Activated CD4-positive, alpha-beta T cell treated with anti-CD3 and anti-CD28 coated beads, Interleukin-2, amount 50 U/mL, for 4 hours (primary cell): ENCODE data around the gene KCND2.
"Not testable (repeated sequence)": the region's sequence is repeated elsewhere in the genome, so short reads cannot be mapped to it uniquely, and the experiment has no call there.

Source experiments
- DNase-seq, 2 experiments: peaks; one replicate each; pipeline ENCODE4 v3.0.0-alpha.2; 2020

Gene KCND2

GRCh38 chr7:120272701-120273475, at the start of gene KCND2:
KCND2 (plus strand) TSS chr7:120273175.
- DNase-seq = no peak

GRCh38 chr7:120226188-120226587, 46.8 kb upstream of the KCND2 start:
- no peak for DNase-seq

- DNase-seq = no peak
These were observed 45.7 kb upstream of the KCND2 start for GRCh38 chr7:120227255-120227654.

GRCh38 chr7:120229084-120229483, 43.9 kb upstream of the KCND2 start:
- DNase-seq = no peak

- no peak for DNase-seq
These were observed 39.6 kb upstream of the KCND2 start for GRCh38 chr7:120233338-120233737.

GRCh38 chr7:120240350-120240749, 32.6 kb upstream of the KCND2 start:
- DNase-seq = not testable (repeated sequence)

GRCh38 chr7:120241973-120242372, 31.0 kb upstream of the KCND2 start:
- DNase-seq = no peak

- no peak for DNase-seq
These were observed 18.1 kb upstream of the KCND2 start for GRCh38 chr7:120254845-120255244.

- no peak for DNase-seq
These were observed 16.5 kb upstream of the KCND2 start for GRCh38 chr7:120256344-120257070.

GRCh38 chr7:120259386-120259785, 13.6 kb upstream of the KCND2 start:
- DNase-seq = no peak

- no peak for DNase-seq
These were observed 12.9 kb upstream of the KCND2 start for GRCh38 chr7:120260111-120260510.

GRCh38 chr7:120272261-120272660, 714 bp upstream of the KCND2 start:
- no peak for DNase-seq

- no peak for DNase-seq
These were observed 551 bp downstream of the KCND2 start for GRCh38 chr7:120273476-120273975.

GRCh38 chr7:120274482-120274881, 1.5 kb downstream of the KCND2 start:
- no peak for DNase-seq

- no peak for DNase-seq
These were observed 1.9 kb downstream of the KCND2 start for GRCh38 chr7:120274899-120275298.

- no peak for DNase-seq
These were observed 3.7 kb downstream of the KCND2 start for GRCh38 chr7:120276720-120277119.

- no peak for DNase-seq
These were observed 5.8 kb downstream of the KCND2 start for GRCh38 chr7:120278773-120279172.

- no peak for DNase-seq
These were observed 7.8 kb downstream of the KCND2 start for GRCh38 chr7:120280743-120281142.

- no peak for DNase-seq
These were observed 20.1 kb downstream of the KCND2 start for GRCh38 chr7:120293027-120293426.

GRCh38 chr7:120302190-120302589, 29.2 kb downstream of the KCND2 start:
- DNase-seq = no peak

- no peak for DNase-seq
These were observed 30.1 kb downstream of the KCND2 start for GRCh38 chr7:120303105-120303504.

GRCh38 chr7:120304674-120305073, 31.7 kb downstream of the KCND2 start:
- DNase-seq = no peak

GRCh38 chr7:120307991-120308545, 35.1 kb downstream of the KCND2 start:
- no peak for DNase-seq
